IMR-90 (cell line): ENCODE results near the gene PKP4. TPM values are rescaled to one million over a fixed set of nuclear protein-coding genes. Genes with fewer than 3 reads are reported as not detected.

ENCODE experiments used
- ATAC-seq: fragments of 200-7000 bp; cut with Tn5 transposase; 2 replicates; pipeline ENCODE4 v1.9.1; 2020; ENCODE audit warnings: low read depth, mild to moderate bottlenecking, moderate library complexity
- BruUV-seq: library from RNA; stranded (reverse); fragments of 400-500 nt; replicated peaks from 2 replicates; lab custom pipeline; 2021; lab: Mats Ljungman, UMichigan
- CTCF ChIA-PET: fragments of 300-600 bp; formaldehyde crosslinking; extraction: SDS; loops from one replicate; lab custom pipeline; 2021; ENCODE audit warnings: antibody characterized with exemption; lab: Yijun Ruan, JAX
- POLR2A ChIA-PET: fragments of 300-600 bp; sonication (Branson Sonifier 250); formaldehyde crosslinking; loops from one replicate; lab custom pipeline; 2022; ENCODE audit warnings: antibody characterized with exemption; ENCODE audit not compliant: unreplicated experiment; lab: Charles Lee
- DNase-seq: peaks from one replicate; pipeline ENCODE4 v3.0.0; 2013
- H2AFZ ChIP-seq: replicated peaks from 2 replicates; pipeline ENCODE3; 2013; ENCODE audit warnings: low read length, mild to moderate bottlenecking; ENCODE audit not compliant: poor library complexity
- H2AK5ac ChIP-seq: 2 replicates; pipeline ENCODE4 v1.6.1; 2013; ENCODE audit warnings: low read depth, low read length, inconsistent platforms
- H2AK9ac ChIP-seq: replicated peaks from 2 replicates; pipeline ENCODE3; 2013; ENCODE audit warnings: mild to moderate bottlenecking, low read depth, low read length, moderate library complexity; ENCODE audit not compliant: poor library complexity
- H2BK120ac ChIP-seq: 2 replicates; pipeline ENCODE4 v1.6.1; 2013; ENCODE audit warnings: low read depth, low read length, inconsistent platforms
- H2BK15ac ChIP-seq: 3 replicates; pipeline ENCODE4 v1.6.1; 2013; ENCODE audit warnings: low read depth, low read length, inconsistent platforms
- H2BK20ac ChIP-seq: 2 replicates; pipeline ENCODE4 v1.6.1; 2013; ENCODE audit warnings: low read depth, mild to moderate bottlenecking, inconsistent platforms, low read length, moderate library complexity
- H2BK5ac ChIP-seq: 2 replicates; pipeline ENCODE4 v1.6.1; 2013; ENCODE audit warnings: mild to moderate bottlenecking, low read depth, low read length, inconsistent platforms; ENCODE audit not compliant: poor library complexity, severe bottlenecking
- H3K14ac ChIP-seq: replicated peaks from 2 replicates; pipeline ENCODE4 v1.6.1; 2013; ENCODE audit warnings: low read depth, low read length, inconsistent platforms
- H3K18ac ChIP-seq: 2 replicates; pipeline ENCODE4 v1.6.1; 2013; ENCODE audit warnings: low read depth, low read length, control low read depth
- H3K23ac ChIP-seq: 2 replicates; pipeline ENCODE4 v1.6.1; 2013; ENCODE audit warnings: low read depth, low read length, inconsistent platforms
- H3K27ac ChIP-seq: 2 replicates; pipeline ENCODE4 v1.5.1; 2013; ENCODE audit warnings: mild to moderate bottlenecking, control low read depth, low read length; ENCODE audit not compliant: insufficient read depth
- H3K27me3 ChIP-seq: 2 replicates; pipeline ENCODE4 v1.6.1; 2013; ENCODE audit warnings: low read length; ENCODE audit not compliant: control insufficient read depth, insufficient read depth
- H3K36me3 ChIP-seq: 2 replicates; pipeline ENCODE4 v1.6.1; 2013; ENCODE audit warnings: low read length, mixed read lengths; ENCODE audit not compliant: control insufficient read depth, insufficient read depth
- H3K4ac ChIP-seq: 2 replicates; pipeline ENCODE4 v1.6.1; 2013; ENCODE audit warnings: low read depth, low read length, inconsistent platforms
- H3K4me1 ChIP-seq: 2 replicates; pipeline ENCODE4 v1.6.1; 2013; ENCODE audit warnings: low read length, mixed read lengths; ENCODE audit not compliant: control insufficient read depth, insufficient read depth
- H3K4me2 ChIP-seq: 2 replicates; pipeline ENCODE4 v1.6.1; 2013; ENCODE audit warnings: low read depth, mild to moderate bottlenecking, control low read depth, low read length, moderate library complexity
- H3K4me3 ChIP-seq: 2 replicates; pipeline ENCODE4 v1.5.1; 2013; ENCODE audit warnings: low read depth, mild to moderate bottlenecking, control low read depth, low read length, moderate library complexity; ENCODE audit not compliant: insufficient read depth
- H3K56ac ChIP-seq: 2 replicates; pipeline ENCODE4 v1.6.1; 2013; ENCODE audit warnings: low read length, inconsistent platforms; ENCODE audit not compliant: insufficient read depth; ENCODE audit errors: extremely low read depth
- H3K79me1 ChIP-seq, 2 experiments: 2 replicates each; pipeline ENCODE4 v1.6.1; 2013; ENCODE audit warnings: low read length in 2 of 2, inconsistent platforms in 1 of 2, low read depth in 1 of 2
- H3K9ac ChIP-seq: 2 replicates; pipeline ENCODE4 v1.6.1; 2013; ENCODE audit warnings: low read depth, low read length, control low read depth
- H3K9me1 ChIP-seq: 2 replicates; pipeline ENCODE4 v1.6.1; 2013; ENCODE audit warnings: low read length, inconsistent platforms; ENCODE audit not compliant: insufficient read depth
- H3K9me3 ChIP-seq: 2 replicates; pipeline ENCODE4 v1.6.1; 2013; ENCODE audit warnings: low read length; ENCODE audit not compliant: control insufficient read depth, insufficient read depth
- H4K20me1 ChIP-seq: 2 replicates; pipeline ENCODE4 v1.6.1; 2013; ENCODE audit warnings: low read length, inconsistent platforms; ENCODE audit not compliant: insufficient read depth
- H4K5ac ChIP-seq: 2 replicates; pipeline ENCODE4 v1.6.1; 2013; ENCODE audit warnings: mild to moderate bottlenecking, low read depth, low read length, control low read depth
- H4K8ac ChIP-seq, 2 experiments: 2 replicates each; pipeline ENCODE4 v1.6.1; 2013; ENCODE audit warnings: low read depth in 2 of 2, low read length in 2 of 2, control low read depth in 1 of 2, inconsistent platforms in 1 of 2
- H4K91ac ChIP-seq: 2 replicates; pipeline ENCODE4 v1.6.1; 2013; ENCODE audit warnings: low read depth, low read length, inconsistent platforms; ENCODE audit not compliant: insufficient read depth
- BHLHE40 ChIP-seq: fragments of 150-350 bp; IDR thresholded peaks from 2 replicates; pipeline ENCODE4 v1.6.1; 2016; ENCODE audit warnings: mild to moderate bottlenecking, low read depth, low read length
- CHD1 ChIP-seq: IDR thresholded peaks from 2 replicates; pipeline ENCODE4 v1.6.1; 2012; ENCODE audit warnings: low read depth, low read length, improper control_type of control experiment
- CTCF ChIP-seq: conservative IDR thresholded peaks from 2 replicates; pipeline ENCODE4 v1.5.1; 2012; ENCODE audit warnings: mild to moderate bottlenecking, low read depth, low read length, improper control_type of control experiment
- ELK1 ChIP-seq: fragments of 150-350 bp; IDR thresholded peaks from 2 replicates; pipeline ENCODE4 v1.6.1; 2016; ENCODE audit warnings: low read depth, mild to moderate bottlenecking, low read length, moderate library complexity, borderline replicate concordance
- MAZ ChIP-seq: IDR thresholded peaks from 2 replicates; pipeline ENCODE4 v1.6.1; 2012; ENCODE audit warnings: low read depth, mild to moderate bottlenecking, low read length, improper control_type of control experiment, moderate library complexity, borderline replicate concordance
- NFE2L2 ChIP-seq: fragments of 150-350 bp; IDR thresholded peaks from 2 replicates; pipeline ENCODE4 v1.6.1; 2016; ENCODE audit warnings: low read depth, mild to moderate bottlenecking, low read length
- POLR2A ChIP-seq: IDR thresholded peaks from 2 replicates; pipeline ENCODE4 v1.6.1; 2012; ENCODE audit warnings: mild to moderate bottlenecking, low read depth, low read length
- RCOR1 ChIP-seq: IDR thresholded peaks from 2 replicates; pipeline ENCODE4 v1.6.1; 2012; ENCODE audit warnings: mild to moderate bottlenecking, low read length, improper control_type of control experiment; ENCODE audit not compliant: insufficient replicate concordance
- RFX5 ChIP-seq: IDR thresholded peaks from 2 replicates; pipeline ENCODE4 v1.8.0; 2012; ENCODE audit warnings: low read depth, mild to moderate bottlenecking, low read length, moderate library complexity
- SMC3 ChIP-seq: fragments of 150-350 bp; IDR thresholded peaks from 2 replicates; pipeline ENCODE4 v1.6.1; 2016; ENCODE audit warnings: low read depth, mild to moderate bottlenecking, antibody characterized with exemption, low read length, moderate library complexity
- WGBS, 2 experiments: methylation state at CpG; one replicate each; pipeline versions ENCODE4 v1.1.5 to v1.1.7; 2013; ENCODE audit warnings: missing lambda C conversion rate in 2 of 2; ENCODE audit not compliant: insufficient read length in 1 of 2; ENCODE audit errors: extremely low coverage in 2 of 2; 5-methylcytosine and 5-hydroxymethylcytosine counted together
- dilution Hi-C: fragments of 300-500 bp; cut with HindIII; formaldehyde crosslinking; loops from one replicate; pipeline ENCODE4 v1.14.3; 2018; ENCODE audit warnings: low sequenced_read_pairs; ENCODE audit not compliant: unreplicated experiment
- in situ Hi-C: fragments of 300-500 bp; cut with MboI; formaldehyde crosslinking; loops from 3 replicates; pipeline ENCODE4 v1.14.3; 2019; ENCODE audit warnings: low sequenced_read_pairs, inconsistent platforms, mixed read lengths
- intact Hi-C: fragments of 100-400 bp; cut with micrococcal nuclease; formaldehyde crosslinking; loops from 2 replicates; pipeline ENCODE4 v1.10.0; 2022
- polyA plus RNA-seq, 3 experiments: library from polyadenylated mRNA; depleted of rRNA; stranded (reverse); fragments of >200 nt; gene quantifications; 2 replicates each; pipeline ENCODE4 v1.2.3, GENCODE V29; 2012; ENCODE audit warnings: low replicate concordance in 1 of 3
- total RNA-seq: library from RNA; depleted of rRNA; stranded (reverse); fragments of >200 nt; gene quantifications from 2 replicates; pipeline ENCODE4 v1.2.3, GENCODE V29; 2012
- TF ChIP-seq, protein P1 (sequence below): fragments of 150-350 bp; IDR thresholded peaks from 2 replicates; pipeline ENCODE4 v1.6.1; 2017; ENCODE audit warnings: mild to moderate bottlenecking, antibody characterized with exemption, low read length, low read depth

Gene PKP4
- total and polyA plus RNA-seq, 2 of the 4 experiments (the other 2 are of a cell fraction): 20.1 to 37.8 TPM

GRCh38 chr2:158719403-158719802 lies 262.7 kb downstream of the PKP4 start:
- dilution Hi-C loops (no loop called here), in situ Hi-C loops (no loop called here), intact Hi-C loops (no loop called here)
- Histone ChIP-seq H3K18ac (no peak overlapping the region), H2BK5ac (no peak overlapping the region), H3K4me3 (no peak overlapping the region), H3K9me3 (no peaks in the 10 kb centered on the region), H3K56ac (no peak overlapping the region), H3K14ac (no peak overlapping the region), H3K4ac (no peak overlapping the region), H3K9me1 (peaks cover 3% of the 10 kb centered on the region; the same call in 1 of the 2 replicates), H2BK20ac (no peak overlapping the region), H2AK5ac (no peak overlapping the region), H4K8ac (no peak overlapping the region), H3K4me2 (no peak overlapping the region), H4K5ac (no peak overlapping the region), H2BK120ac (no peak overlapping the region), H3K79me1 (no peaks in the 10 kb centered on the region), H3K4me1 (no peaks in the 10 kb centered on the region), H3K9ac (no peak overlapping the region), H3K27ac (no peak overlapping the region), H4K91ac (no peak overlapping the region), H3K36me3 (no peaks in the 10 kb centered on the region), H2AK9ac (no peak overlapping the region), H2AFZ (no peak overlapping the region), H3K23ac (no peak overlapping the region), H2BK15ac (no peak overlapping the region), H4K20me1 (no peaks in the 10 kb centered on the region), H3K27me3 (no peaks in the 10 kb centered on the region; the same call in none of the 2 replicates)
- ATAC-seq (no peak), DNase-seq (no peak)
- POLR2A ChIA-PET: no interaction called here
- no TSS peak for BruUV-seq
- no peak for TF ChIP-seq CHD1
- no peak for TF ChIP-seq POLR2A
- no peak for TF ChIP-seq CTCF
- TF ChIP-seq ELK1: no peak
- TF ChIP-seq, protein P1, sequence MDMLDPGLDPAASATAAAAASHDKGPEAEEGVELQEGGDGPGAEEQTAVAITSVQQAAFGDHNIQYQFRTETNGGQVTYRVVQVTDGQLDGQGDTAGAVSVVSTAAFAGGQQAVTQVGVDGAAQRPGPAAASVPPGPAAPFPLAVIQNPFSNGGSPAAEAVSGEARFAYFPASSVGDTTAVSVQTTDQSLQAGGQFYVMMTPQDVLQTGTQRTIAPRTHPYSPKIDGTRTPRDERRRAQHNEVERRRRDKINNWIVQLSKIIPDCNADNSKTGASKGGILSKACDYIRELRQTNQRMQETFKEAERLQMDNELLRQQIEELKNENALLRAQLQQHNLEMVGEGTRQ: no peak
- no peak for TF ChIP-seq RCOR1
- no peak for TF ChIP-seq RFX5
- no peak for TF ChIP-seq NFE2L2
- no peak for TF ChIP-seq SMC3
- no peak for TF ChIP-seq MAZ
- no peak for TF ChIP-seq BHLHE40
- CTCF ChIA-PET: no interaction called here
- no CpG with 5 or more reads among the region's 5 CpGs for WGBS, 2 experiments
